PFSK-1 (cell line): Measurements from ENCODE around the gene AKAP10.

Experiments used
- FOXP2 ChIP-seq: optimal IDR thresholded peaks from 2 replicates; pipeline ENCODE3; 2011; ENCODE audit warnings: borderline replicate concordance, control low read depth, inconsistent platforms; ENCODE audit not compliant: insufficient read depth; ENCODE audit errors: extremely low read length, extremely low read depth
- POLR2AphosphoS5 ChIP-seq: IDR thresholded peaks from 2 replicates; pipeline ENCODE4 v1.6.1; 2012; ENCODE audit warnings: low read depth, mild to moderate bottlenecking, control low read depth, low read length, moderate library complexity
- REST ChIP-seq, 2 experiments: IDR thresholded peaks; 2 replicates each; pipeline versions ENCODE4 v1.6.1 to v1.8.0; 2011 to 2012; ENCODE audit warnings: low read depth in 2 of 2, low read length in 2 of 2, control low read depth in 1 of 2, inconsistent platforms in 1 of 2, mild to moderate bottlenecking in 1 of 2, moderate library complexity in 1 of 2; ENCODE audit not compliant: insufficient read depth in 1 of 2
- SIN3A ChIP-seq: IDR thresholded peaks from 2 replicates; pipeline ENCODE4 v1.6.1; 2012; ENCODE audit warnings: mild to moderate bottlenecking, low read length, moderate library complexity, borderline replicate concordance; ENCODE audit not compliant: insufficient read depth
- TAF1 ChIP-seq: IDR thresholded peaks from 2 replicates; pipeline ENCODE4 v1.6.1; 2012; ENCODE audit warnings: low read length, control low read depth, borderline replicate concordance; ENCODE audit not compliant: insufficient read depth

AKAP10 gene

GRCh38 chr17:19877364-19877945 lies 100.2 kb downstream of the AKAP10 start:
- no peak for TF ChIP-seq REST (IDR thresholded peaks at IDR 0.05; ENCODE audit: insufficient read depth in 1 of 2, low read depth in 2 of 2, low read length in 2 of 2)
- no peak for TF ChIP-seq TAF1
- TF ChIP-seq POLR2AphosphoS5, result no peak
- TF ChIP-seq SIN3A, result no peak
- TF ChIP-seq FOXP2, result no peak

- TF ChIP-seq REST (IDR thresholded peaks at IDR 0.05; ENCODE audit: insufficient read depth in 1 of 2, low read depth in 2 of 2, low read length in 2 of 2) (no peak), TAF1 (no peak), SIN3A (no peak), POLR2AphosphoS5 (no peak), FOXP2 (no peak)
Observed at GRCh38 chr17:19876529-19877161, 101.0 kb downstream of the AKAP10 start.

- no peak for TF ChIP-seq REST (IDR thresholded peaks at IDR 0.05; ENCODE audit: insufficient read depth in 1 of 2, low read depth in 2 of 2, low read length in 2 of 2)
- no peak for TF ChIP-seq FOXP2
- TF ChIP-seq POLR2AphosphoS5, result no peak
- no peak for TF ChIP-seq SIN3A
- no peak for TF ChIP-seq TAF1
Observed at GRCh38 chr17:19874256-19874655, 103.4 kb downstream of the AKAP10 start.

- TF ChIP-seq REST (IDR thresholded peaks at IDR 0.05; ENCODE audit: insufficient read depth in 1 of 2, low read depth in 2 of 2, low read length in 2 of 2), result no peak
- TF ChIP-seq TAF1, result no peak
- TF ChIP-seq POLR2AphosphoS5, result no peak
- TF ChIP-seq SIN3A, result no peak
- no peak for TF ChIP-seq FOXP2
Observed at GRCh38 chr17:19873346-19873745, 104.3 kb downstream of the AKAP10 start.
